T-helper 1 cell (primary cell): ENCODE data around the gene ASIC2.

Experiments
- DNase-seq, 5 donors: peaks; one replicate each; pipeline ENCODE4 v3.0.0-alpha.2; 2012 to 2020

The ASIC2 gene

DNA sequence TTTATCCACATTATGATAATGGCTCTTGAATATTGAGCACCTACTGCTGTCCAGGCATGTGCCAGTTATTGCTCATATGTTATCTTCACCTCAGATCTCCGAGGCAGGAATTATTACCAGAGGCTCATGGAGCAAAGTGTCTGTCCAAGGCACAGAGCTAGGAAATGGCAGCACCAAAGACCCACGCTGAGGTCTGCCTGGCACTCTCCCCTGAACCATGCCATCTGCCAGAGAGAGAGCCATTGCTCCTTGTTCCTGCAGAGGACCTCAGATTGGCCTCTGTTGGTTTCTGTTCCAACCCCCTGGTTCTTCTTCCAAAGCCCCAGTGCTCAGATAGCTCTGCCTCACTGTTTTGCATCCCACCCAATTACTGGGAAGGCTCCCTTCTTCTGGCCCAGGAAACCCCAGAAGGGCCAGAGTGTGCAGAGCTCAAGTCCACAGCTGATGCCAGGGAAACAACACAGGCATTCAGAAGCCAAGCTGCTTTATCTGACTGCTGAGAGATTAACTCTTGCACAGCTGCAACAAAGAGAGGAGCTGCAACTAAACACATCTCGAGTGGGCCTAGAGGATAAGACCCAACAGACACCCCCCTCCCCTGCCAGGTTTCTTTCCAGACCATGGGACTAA lies 5.9 kb downstream of the ASIC2 start:
- DNase-seq: no peak

- no peak for DNase-seq
These were observed 7.7 kb downstream of the ASIC2 start for GRCh38 chr17:33285413-33285812.

- no peak for DNase-seq
These were observed 9.1 kb downstream of the ASIC2 start for GRCh38 chr17:33284022-33284421.

- DNase-seq: no peak
These were observed 12.7 kb downstream of the ASIC2 start for GRCh38 chr17:33280162-33280943.

GRCh38 chr17:33277436-33278100 lies 15.5 kb downstream of the ASIC2 start:
- no peak for DNase-seq

GRCh38 chr17:33273743-33274410 lies 19.2 kb downstream of the ASIC2 start:
- no peak for DNase-seq

DNA sequence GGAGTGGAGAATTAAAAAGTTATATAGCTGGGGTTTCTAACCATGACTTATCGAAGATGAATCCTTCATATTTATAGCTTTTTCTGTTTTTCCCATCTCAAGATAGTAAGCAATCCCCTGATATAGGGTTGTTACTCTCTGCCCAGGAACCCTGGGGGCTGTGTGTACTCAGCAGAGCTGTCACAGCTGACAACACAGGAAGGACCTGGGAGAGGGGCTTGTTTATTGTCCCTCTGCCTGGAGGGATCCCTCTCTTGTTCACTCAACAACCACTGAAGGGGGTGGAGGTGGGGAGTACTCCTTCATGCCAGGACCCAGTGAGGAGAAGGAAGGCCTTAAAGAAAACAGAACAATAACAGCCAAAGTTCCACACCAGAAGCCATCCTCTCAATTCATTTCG lies 19.8 kb downstream of the ASIC2 start:
- DNase-seq: no peak

DNA sequence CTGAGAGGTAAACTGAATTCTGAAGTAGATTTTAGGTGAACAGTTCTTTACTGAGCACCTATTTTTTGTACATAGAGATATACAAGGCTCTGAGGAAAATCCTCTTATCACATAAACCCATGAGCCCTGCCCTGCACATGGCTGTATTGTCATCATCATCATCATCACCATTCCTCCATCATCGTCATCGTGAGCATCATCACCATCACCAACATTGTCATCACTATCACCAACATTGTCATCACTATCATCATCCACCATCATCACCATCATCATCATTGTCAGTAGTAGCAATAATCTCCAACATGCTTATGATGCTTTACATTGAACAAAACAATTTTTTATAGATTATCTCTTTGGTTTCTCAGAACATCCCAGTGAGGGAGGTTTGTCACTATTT lies 20.7 kb downstream of the ASIC2 start:
- DNase-seq: no peak

- no peak for DNase-seq
These were observed 23.6 kb downstream of the ASIC2 start for GRCh38 chr17:33269337-33270060.

DNA sequence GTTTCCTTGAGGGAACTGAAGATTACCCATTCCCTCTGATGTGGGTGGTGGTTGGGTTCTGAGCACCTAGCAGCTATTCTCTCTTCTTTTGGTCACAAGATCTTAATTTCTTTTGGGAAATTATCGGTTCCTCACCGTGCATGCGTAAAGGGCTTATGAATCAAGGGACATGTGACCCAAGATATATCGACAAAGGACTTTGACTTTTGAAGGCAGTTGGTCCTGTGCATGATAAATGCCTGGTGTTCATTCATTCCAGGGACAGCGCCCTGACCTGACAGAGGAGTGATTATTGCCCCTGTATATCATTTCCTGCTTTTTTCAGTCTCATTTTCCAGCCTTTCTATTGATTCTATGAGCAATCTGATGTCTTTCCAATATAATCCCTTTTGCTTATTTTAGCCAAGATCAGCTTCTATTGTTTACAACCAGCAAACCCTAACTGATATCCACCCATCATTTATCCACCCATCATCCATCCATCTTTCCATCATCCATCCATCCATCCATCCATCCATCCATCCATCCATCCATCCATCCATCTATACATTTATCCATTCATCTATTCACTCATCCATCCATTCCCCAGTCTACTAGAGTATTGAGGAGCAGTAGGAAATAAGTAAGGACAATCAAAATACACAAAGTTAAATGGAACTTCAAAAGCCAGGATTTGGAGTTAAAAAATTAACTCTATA lies 25.1 kb downstream of the ASIC2 start:
- no peak for DNase-seq

- no peak for DNase-seq
These were observed 25.8 kb downstream of the ASIC2 start for GRCh38 chr17:33267271-33267790.

DNA sequence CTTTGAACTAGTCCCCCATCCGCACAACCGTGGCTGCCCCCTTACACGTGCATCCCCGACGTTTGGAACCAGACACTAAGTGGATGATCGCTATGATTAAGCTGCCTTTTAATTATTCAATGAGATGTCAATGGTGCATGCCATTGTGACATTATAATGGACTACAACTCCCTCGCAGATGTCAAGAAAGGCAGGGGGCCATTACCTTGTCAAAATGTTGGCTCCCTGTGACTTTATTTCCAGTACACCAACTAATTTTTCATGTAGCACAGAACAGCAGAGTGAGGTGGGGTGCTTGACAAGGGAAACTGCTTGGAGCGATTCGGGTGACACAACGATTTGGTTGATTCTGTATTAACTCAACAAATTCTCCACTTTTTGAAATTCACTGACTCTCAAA lies 26.5 kb downstream of the ASIC2 start:
- DNase-seq: no peak

GRCh38 chr17:33266116-33266515 lies 27.0 kb downstream of the ASIC2 start:
- no peak for DNase-seq

- no peak for DNase-seq
These were observed 29.7 kb downstream of the ASIC2 start for GRCh38 chr17:33263396-33263795.

- no peak for DNase-seq
These were observed 30.6 kb downstream of the ASIC2 start for GRCh38 chr17:33262266-33263123.

DNA sequence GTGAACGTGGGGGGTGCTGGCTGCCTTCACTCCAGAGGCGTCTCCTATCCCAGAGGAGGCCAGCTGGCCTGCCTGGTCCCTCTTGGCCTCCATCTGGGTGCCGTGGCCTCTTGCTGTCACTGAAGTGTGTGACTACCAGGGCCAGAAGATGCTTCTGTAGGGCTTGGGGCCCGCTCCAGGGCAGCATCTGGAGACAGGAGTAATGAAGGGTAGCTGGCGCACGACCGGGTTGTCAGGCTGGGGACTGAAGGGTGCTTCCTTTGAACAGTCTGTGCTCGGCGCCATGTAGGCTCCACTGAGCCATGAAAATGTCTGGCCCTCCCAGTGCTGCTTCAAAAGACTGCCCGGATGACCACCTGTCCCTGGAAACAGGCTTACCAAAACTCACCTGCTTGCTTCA lies 31.3 kb downstream of the ASIC2 start:
- no peak for DNase-seq

DNA sequence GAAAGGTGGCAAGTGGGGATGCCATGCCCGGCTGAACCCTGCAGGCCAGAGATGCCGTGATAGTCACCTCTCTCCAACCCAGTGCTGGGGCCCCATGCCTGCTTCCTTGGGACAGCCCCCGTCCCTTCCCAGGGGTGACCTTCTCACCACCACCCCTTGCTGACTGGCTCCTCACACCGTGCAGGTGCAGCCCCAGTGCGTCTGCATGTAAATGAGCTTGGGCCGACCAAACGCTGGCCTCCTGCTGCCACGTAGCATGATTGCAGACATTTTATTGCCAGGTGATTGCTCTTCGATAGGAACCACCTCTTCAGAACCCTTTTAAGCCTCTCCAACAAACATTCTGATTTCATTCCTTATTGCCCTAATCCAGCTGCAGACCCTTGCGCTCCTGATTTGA lies 32.5 kb downstream of the ASIC2 start:
- no peak for DNase-seq

DNA sequence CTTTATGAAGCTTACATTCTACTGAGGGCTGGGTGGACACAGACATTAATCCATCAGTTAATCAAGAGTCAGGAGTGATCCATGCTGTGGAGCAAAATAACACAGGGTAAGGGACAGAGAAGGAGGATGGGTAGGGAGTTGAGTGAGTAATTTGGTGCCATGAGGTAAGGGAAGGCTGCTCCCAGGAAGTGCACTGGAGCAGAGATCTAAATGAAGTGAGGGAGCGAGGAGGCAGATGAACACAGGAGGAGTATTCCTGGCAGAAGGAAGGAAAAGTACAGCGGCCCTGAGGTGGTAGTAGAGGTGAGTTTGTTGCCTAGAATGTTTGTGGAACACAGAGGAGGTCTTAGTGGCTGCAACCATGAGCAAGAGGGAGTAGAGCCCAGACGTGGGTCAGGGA lies 34.8 kb downstream of the ASIC2 start:
- DNase-seq: no peak

GRCh38 chr17:33245183-33245582 lies 47.9 kb downstream of the ASIC2 start:
- DNase-seq: no peak

GRCh38 chr17:33243732-33244131 lies 49.4 kb downstream of the ASIC2 start:
- no peak for DNase-seq
